Activated naive CD4-positive, alpha-beta T cell treated with anti-CD3 and anti-CD28 coated beads, Interleukin-2, amount 10 ng/mL, durations not matched to agents 5 hours and 36 hours (primary cell): ENCODE measurements around the gene CT45A1. TPM values are rescaled to one million over a fixed set of nuclear protein-coding genes. Genes with fewer than 3 reads are reported as not detected.

Experiments used
- total RNA-seq, 2 experiments: library from RNA; stranded (reverse); gene quantifications; one replicate each; pipeline ENCODE4 v1.2.3, GENCODE V29; 2021

Gene CT45A1
- not detected for total RNA-seq

GRCh38 chrX:135713183-135713689, at the start of gene CT45A1:
Gene CT45A1, plus strand, starts transcription at chrX:135713639. Its CDS starts 5,302 bp downstream, at chrX:135718941.

DNA sequence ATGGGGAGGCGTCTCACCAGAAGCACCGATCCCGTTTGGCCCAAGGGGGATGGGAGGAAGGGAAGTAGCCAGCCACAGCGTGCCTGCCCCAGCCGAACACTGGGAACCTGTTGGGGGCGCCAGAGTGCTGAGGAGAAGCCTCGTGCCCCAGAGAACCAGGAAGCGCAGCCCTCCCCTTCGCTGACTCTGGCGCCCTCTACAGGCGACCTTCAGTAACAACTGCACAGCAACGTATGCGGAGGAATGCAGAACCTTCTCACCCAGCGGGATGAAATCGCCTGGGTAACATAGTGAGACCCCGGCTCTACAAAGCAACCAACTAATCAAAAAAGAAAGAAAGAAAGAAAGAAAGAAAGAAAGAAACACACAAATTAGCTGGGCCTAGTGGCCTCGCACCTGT, 54.7 kb downstream of the CT45A1 start, which contains the start of gene CT45A3:
CT45A3 (minus strand) TSS at position 101 of the 400 bp plus-strand sequence. CDS start 3,747 bp downstream, outside the sequence.

Other genes starting within 250 kb of the CT45A1 start
- gene INTS6L, start 193.0 kb upstream of the CT45A1 start, total RNA-seq, result 10 to 100 TPM; 31.0 to 32.8 TPM
- gene CT45A3, start 54.6 kb downstream of the CT45A1 start, total RNA-seq, result not detected
- gene CT45A5, start 71.9 kb downstream of the CT45A1 start, total RNA-seq, result not detected
- gene CT45A6, start 89.1 kb downstream of the CT45A1 start, total RNA-seq, result not detected
- not detected for gene CT45A2, start 106.4 kb downstream of the CT45A1 start, total RNA-seq
- gene CT45A7, start 123.6 kb downstream of the CT45A1 start, total RNA-seq, result not detected
- gene CT45A8, start 140.9 kb downstream of the CT45A1 start, total RNA-seq, result not detected
- not detected for gene CT45A9, start 158.2 kb downstream of the CT45A1 start, total RNA-seq
- not detected for gene CT45A10, start 179.8 kb downstream of the CT45A1 start, total RNA-seq
- not detected for gene SAGE1, start 180.1 kb downstream of the CT45A1 start, total RNA-seq